HL-60 (cell line): ENCODE results near the gene SLC49A4.

Source experiments
- CTCF ChIP-seq: IDR thresholded peaks from one replicate; pipeline ENCODE4 v1.5.1; 2011; ENCODE audit warnings: low read length, control low read depth, inconsistent platforms; ENCODE audit not compliant: insufficient read depth
- GABPA ChIP-seq: IDR thresholded peaks from 2 replicates; pipeline ENCODE4 v1.6.1; 2012; ENCODE audit warnings: low read depth
- POLR2AphosphoS5 ChIP-seq: IDR thresholded peaks from 2 replicates; pipeline ENCODE4 v1.6.1; 2012; ENCODE audit warnings: low read depth
- SPI1 ChIP-seq: IDR thresholded peaks from 2 replicates; pipeline ENCODE4 v1.6.1; 2012; ENCODE audit warnings: low read depth, mild to moderate bottlenecking, borderline replicate concordance
- TF ChIP-seq, protein P1 (sequence below): IDR thresholded peaks from 2 replicates; pipeline ENCODE4 v1.6.1; 2012; ENCODE audit warnings: low read depth; ENCODE audit not compliant: insufficient replicate concordance

DNA sequence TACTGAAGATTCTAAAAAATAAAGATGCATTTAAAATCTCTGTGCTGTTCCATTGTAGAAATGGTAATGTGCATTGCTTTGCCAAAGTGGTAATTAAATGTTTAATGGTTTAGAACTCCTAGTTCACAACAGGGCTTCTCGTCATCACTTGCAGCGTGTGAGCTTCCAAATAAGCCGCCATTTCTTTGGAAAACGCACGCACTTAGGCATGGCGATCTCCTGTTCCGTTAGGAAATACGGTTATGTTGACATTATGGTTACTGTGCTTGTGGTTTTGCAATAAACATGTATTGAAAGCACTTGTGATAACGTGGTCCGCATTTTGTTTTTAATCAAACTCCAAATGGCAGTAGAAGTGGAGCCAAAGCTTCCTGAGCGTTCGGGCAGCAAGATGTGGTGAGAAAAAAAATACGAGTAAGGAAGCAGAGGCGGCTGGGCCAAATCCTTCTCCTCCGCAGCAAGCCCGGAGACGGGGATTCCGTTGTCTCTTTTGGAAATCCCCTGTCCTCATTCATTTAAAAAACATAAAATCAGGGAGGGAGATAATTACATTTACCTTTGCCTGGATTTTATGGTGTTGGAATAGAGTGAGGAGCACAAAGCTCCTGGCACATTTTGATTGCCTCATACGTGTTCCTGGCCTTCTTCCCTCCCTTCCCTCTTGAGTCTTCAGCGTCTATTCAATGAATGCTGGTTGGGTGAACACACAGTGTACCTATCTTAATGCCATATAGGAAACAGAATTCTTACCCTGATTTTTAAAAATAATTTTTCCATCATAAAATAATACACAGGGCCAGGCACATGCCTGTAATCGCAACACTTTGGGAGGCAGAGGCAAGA, 97.5 kb downstream of the SLC49A4 start:
- no peak for TF ChIP-seq CTCF
- no peak for TF ChIP-seq GABPA
- no peak for TF ChIP-seq POLR2AphosphoS5
- TF ChIP-seq, protein P1, sequence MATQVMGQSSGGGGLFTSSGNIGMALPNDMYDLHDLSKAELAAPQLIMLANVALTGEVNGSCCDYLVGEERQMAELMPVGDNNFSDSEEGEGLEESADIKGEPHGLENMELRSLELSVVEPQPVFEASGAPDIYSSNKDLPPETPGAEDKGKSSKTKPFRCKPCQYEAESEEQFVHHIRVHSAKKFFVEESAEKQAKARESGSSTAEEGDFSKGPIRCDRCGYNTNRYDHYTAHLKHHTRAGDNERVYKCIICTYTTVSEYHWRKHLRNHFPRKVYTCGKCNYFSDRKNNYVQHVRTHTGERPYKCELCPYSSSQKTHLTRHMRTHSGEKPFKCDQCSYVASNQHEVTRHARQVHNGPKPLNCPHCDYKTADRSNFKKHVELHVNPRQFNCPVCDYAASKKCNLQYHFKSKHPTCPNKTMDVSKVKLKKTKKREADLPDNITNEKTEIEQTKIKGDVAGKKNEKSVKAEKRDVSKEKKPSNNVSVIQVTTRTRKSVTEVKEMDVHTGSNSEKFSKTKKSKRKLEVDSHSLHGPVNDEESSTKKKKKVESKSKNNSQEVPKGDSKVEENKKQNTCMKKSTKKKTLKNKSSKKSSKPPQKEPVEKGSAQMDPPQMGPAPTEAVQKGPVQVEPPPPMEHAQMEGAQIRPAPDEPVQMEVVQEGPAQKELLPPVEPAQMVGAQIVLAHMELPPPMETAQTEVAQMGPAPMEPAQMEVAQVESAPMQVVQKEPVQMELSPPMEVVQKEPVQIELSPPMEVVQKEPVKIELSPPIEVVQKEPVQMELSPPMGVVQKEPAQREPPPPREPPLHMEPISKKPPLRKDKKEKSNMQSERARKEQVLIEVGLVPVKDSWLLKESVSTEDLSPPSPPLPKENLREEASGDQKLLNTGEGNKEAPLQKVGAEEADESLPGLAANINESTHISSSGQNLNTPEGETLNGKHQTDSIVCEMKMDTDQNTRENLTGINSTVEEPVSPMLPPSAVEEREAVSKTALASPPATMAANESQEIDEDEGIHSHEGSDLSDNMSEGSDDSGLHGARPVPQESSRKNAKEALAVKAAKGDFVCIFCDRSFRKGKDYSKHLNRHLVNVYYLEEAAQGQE = no peak
- TF ChIP-seq SPI1 = no peak
